ENCODE measurements around the gene TMEM9.

- TF ChIP-seq RAD21 (IDR thresholded peaks at IDR 0.05; ENCODE audit: low read depth): no peak
- no peak for TF ChIP-seq TEAD4 (IDR thresholded peaks at IDR 0.05)
- TF ChIP-seq TAF1 (IDR thresholded peaks at IDR 0.05; ENCODE audit: low read depth): no peak
- no peak for TF ChIP-seq USF1 (IDR thresholded peaks at IDR 0.05)
- no peak for TF ChIP-seq MAX (IDR thresholded peaks at IDR 0.05)
- no peak for TF ChIP-seq YY1 (IDR thresholded peaks at IDR 0.05; ENCODE audit: low read depth)
- no peak for TF ChIP-seq EP300 (IDR thresholded peaks at IDR 0.05; ENCODE audit: borderline replicate concordance)
- TF ChIP-seq REST (IDR thresholded peaks at IDR 0.05; ENCODE audit: low read depth): no peak
- no peak for TF ChIP-seq NFIC (IDR thresholded peaks at IDR 0.05)
These were observed 14.9 kb upstream of the TMEM9 start for GRCh38 chr1:201169203-201169602.

Measured in Ishikawa (cell line).